Measurements from ENCODE around the gene BRCA2.

- TF ChIP-seq CTCF (IDR thresholded peaks at IDR 0.05) = no peak
- no peak for TF ChIP-seq POLR2A (IDR thresholded peaks at IDR 0.05)
- no peak for TF ChIP-seq POLR2AphosphoS5 (IDR thresholded peaks at IDR 0.05; ENCODE audit: insufficient read depth in 1 of 2, low read depth in 1 of 2)
These were observed 2.6 kb downstream of the BRCA2 start for GRCh38 chr13:32317716-32318465.

Data from vagina (tissue), 2 donors.